H1 (cell line): ENCODE data around the gene TBC1D17. TPM values are rescaled to one million over a fixed set of nuclear protein-coding genes. Genes with fewer than 3 reads are reported as not detected.

Source experiments
- MAFK ChIP-seq: IDR thresholded peaks from 2 replicates; pipeline ENCODE4 v1.6.1; 2012; ENCODE audit warnings: low read depth, mild to moderate bottlenecking, improper control_type of control experiment, low read length
- TAF7 ChIP-seq: optimal IDR thresholded peaks from 2 replicates; pipeline ENCODE3; 2011; ENCODE audit warnings: low read depth, mild to moderate bottlenecking, inconsistent platforms, low read length, moderate library complexity, borderline replicate concordance
- polyA plus RNA-seq, 7 experiments: library from polyadenylated mRNA; depleted of rRNA in 3 of 7; stranded (reverse) in 5 of 7; unstranded in 2 of 7; fragments of >200 nt in 5 of 7; fragments of 200-250 nt in 2 of 7; gene quantifications; 1 replicate in 5 of 7; 2 replicates in 1 of 7; 4 replicates in 1 of 7; pipeline versions ENCODE4 v1.2.1 to v1.2.3, GENCODE V29; 2011 to 2013; ENCODE audit warnings: missing spikeins in 2 of 7, mixed read lengths in 2 of 7
- total RNA-seq: library from RNA; stranded (reverse); fragmentation: NEBNext Ultra II Directional; extraction: Animal tissue kit (Norgen Biotek cat#: 25700); gene quantifications from 2 replicates; pipeline ENCODE4 v1.2.1, GENCODE V29; 2021
- TF ChIP-seq, protein P1 (sequence below): fragments of 300-600 bp; sonication (generic); IDR thresholded peaks from 2 replicates; pipeline ENCODE4 v1.7.1; 2012; ENCODE audit warnings: low read length, moderate library complexity, mild to moderate bottlenecking, inconsistent platforms; ENCODE audit not compliant: insufficient replicate concordance

Gene TBC1D17
- total and polyA plus RNA-seq, 2 of the 8 experiments (the other 6 are each of a cell fraction or from before 2014, with no cell fraction given): 30.3 to 44.9 TPM

DNA sequence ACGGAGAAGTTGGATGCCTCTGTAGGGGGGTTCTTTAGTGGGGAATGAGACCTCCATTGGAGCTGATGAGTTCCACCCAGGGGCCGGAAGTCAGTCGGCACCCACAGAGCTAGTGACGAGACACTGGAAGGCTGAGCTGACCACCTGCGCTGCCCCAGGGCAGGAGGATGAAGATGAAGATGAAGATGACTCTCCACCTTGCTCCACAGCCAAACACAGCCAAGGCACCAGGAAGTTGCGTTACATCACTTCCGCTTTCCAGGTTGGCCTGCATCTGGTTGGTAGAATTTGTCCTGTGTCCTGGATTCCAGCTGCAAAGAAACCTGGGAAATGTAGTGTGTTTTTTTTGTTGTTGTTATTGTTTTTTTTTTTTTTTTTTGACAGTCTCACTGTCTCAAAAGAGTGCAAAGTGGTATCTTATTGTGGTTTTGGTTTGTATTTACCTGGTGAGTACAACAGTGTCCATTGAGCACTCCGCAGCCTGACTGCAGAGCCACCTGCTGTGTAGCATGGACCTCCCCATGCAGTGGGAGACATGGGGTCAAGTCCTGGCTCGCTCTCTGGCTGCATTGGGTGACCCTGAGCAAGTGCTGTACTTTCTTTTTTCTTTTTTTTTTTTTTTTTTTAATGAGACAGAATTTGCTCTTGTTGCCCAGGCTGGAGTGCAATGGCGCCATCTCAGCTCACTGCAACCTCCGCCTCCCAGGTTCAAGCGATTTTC lies 1.9 kb downstream of the TBC1D17 start (continued):
- TF ChIP-seq MAFK (no peak), TAF7 (no peak)
- TF ChIP-seq, protein P1, sequence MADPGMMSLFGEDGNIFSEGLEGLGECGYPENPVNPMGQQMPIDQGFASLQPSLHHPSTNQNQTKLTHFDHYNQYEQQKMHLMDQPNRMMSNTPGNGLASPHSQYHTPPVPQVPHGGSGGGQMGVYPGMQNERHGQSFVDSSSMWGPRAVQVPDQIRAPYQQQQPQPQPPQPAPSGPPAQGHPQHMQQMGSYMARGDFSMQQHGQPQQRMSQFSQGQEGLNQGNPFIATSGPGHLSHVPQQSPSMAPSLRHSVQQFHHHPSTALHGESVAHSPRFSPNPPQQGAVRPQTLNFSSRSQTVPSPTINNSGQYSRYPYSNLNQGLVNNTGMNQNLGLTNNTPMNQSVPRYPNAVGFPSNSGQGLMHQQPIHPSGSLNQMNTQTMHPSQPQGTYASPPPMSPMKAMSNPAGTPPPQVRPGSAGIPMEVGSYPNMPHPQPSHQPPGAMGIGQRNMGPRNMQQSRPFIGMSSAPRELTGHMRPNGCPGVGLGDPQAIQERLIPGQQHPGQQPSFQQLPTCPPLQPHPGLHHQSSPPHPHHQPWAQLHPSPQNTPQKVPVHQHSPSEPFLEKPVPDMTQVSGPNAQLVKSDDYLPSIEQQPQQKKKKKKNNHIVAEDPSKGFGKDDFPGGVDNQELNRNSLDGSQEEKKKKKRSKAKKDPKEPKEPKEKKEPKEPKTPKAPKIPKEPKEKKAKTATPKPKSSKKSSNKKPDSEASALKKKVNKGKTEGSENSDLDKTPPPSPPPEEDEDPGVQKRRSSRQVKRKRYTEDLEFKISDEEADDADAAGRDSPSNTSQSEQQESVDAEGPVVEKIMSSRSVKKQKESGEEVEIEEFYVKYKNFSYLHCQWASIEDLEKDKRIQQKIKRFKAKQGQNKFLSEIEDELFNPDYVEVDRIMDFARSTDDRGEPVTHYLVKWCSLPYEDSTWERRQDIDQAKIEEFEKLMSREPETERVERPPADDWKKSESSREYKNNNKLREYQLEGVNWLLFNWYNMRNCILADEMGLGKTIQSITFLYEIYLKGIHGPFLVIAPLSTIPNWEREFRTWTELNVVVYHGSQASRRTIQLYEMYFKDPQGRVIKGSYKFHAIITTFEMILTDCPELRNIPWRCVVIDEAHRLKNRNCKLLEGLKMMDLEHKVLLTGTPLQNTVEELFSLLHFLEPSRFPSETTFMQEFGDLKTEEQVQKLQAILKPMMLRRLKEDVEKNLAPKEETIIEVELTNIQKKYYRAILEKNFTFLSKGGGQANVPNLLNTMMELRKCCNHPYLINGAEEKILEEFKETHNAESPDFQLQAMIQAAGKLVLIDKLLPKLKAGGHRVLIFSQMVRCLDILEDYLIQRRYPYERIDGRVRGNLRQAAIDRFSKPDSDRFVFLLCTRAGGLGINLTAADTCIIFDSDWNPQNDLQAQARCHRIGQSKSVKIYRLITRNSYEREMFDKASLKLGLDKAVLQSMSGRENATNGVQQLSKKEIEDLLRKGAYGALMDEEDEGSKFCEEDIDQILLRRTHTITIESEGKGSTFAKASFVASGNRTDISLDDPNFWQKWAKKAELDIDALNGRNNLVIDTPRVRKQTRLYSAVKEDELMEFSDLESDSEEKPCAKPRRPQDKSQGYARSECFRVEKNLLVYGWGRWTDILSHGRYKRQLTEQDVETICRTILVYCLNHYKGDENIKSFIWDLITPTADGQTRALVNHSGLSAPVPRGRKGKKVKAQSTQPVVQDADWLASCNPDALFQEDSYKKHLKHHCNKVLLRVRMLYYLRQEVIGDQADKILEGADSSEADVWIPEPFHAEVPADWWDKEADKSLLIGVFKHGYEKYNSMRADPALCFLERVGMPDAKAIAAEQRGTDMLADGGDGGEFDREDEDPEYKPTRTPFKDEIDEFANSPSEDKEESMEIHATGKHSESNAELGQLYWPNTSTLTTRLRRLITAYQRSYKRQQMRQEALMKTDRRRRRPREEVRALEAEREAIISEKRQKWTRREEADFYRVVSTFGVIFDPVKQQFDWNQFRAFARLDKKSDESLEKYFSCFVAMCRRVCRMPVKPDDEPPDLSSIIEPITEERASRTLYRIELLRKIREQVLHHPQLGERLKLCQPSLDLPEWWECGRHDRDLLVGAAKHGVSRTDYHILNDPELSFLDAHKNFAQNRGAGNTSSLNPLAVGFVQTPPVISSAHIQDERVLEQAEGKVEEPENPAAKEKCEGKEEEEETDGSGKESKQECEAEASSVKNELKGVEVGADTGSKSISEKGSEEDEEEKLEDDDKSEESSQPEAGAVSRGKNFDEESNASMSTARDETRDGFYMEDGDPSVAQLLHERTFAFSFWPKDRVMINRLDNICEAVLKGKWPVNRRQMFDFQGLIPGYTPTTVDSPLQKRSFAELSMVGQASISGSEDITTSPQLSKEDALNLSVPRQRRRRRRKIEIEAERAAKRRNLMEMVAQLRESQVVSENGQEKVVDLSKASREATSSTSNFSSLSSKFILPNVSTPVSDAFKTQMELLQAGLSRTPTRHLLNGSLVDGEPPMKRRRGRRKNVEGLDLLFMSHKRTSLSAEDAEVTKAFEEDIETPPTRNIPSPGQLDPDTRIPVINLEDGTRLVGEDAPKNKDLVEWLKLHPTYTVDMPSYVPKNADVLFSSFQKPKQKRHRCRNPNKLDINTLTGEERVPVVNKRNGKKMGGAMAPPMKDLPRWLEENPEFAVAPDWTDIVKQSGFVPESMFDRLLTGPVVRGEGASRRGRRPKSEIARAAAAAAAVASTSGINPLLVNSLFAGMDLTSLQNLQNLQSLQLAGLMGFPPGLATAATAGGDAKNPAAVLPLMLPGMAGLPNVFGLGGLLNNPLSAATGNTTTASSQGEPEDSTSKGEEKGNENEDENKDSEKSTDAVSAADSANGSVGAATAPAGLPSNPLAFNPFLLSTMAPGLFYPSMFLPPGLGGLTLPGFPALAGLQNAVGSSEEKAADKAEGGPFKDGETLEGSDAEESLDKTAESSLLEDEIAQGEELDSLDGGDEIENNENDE: no peak
